NT2/D1 (cell line): ENCODE measurements around the gene TPSB2.

Source experiments
- YY1 ChIP-seq: IDR thresholded peaks from 2 replicates; pipeline ENCODE4 v1.6.1; 2011; ENCODE audit not compliant: insufficient read length, insufficient read depth
- ZNF274 ChIP-seq: IDR thresholded peaks from 2 replicates; pipeline ENCODE4 v1.6.1; 2011; ENCODE audit warnings: mild to moderate bottlenecking, low read depth, low read length

GRCh38 chr16:1263591-1264344 lies 33.8 kb upstream of the TPSB2 start:
- TF ChIP-seq YY1 (no peak), ZNF274 (no peak)
